ENCODE measurements around the gene NDUFAB1. TPM values are rescaled to one million over a fixed set of nuclear protein-coding genes. Genes with fewer than 3 reads are reported as not detected.

The NDUFAB1 gene
- 24.5 and 78.8 TPM in 2 replicates for total RNA-seq (ENCODE audit: low replicate concordance)

DNA sequence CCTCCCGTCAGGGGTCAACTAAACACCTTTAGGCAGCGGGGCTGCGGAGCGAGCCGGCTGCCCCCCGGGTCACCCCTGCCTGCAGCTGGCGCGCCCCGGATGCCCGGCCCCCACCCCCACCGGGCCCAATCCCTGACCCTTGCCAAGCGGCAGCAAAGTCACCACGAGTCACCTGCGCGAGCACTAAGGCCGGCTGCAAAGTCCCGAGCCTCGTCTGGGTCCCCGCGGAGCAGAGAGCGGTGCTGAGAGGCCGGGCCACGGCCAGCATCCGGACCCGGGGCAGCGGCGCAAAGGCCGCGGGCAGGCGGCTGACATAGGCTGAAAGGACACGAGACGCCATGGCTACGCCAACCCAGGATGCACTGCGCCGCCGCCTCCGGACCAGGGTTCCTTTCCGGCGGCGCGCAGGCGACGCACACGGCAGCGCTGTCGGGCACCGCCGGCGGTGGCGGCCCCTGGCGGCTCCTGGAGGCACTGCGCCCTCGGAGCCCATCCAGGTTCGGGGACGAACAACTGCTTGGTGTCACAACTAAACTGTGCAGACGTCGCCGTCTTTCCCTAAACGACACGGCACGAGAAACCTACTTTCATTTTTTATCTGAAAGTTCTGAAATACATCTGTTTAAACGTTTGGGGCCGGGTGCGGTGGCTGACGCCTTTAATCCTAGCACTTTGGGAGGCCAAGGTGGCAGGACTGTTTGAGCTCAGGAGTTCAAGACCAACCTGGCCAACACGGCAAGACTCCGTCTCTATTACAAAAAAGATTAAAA, at the start of gene NDUFAB1:
Gene NDUFAB1, minus strand, starts transcription at position 366 of the 770 bp plus-strand sequence. Its CDS starts 26 bp downstream, at position 340.

GRCh38 chr16:23640931-23641765, 45.0 kb upstream of the NDUFAB1 start, which contains the start of the genes DCTN5 and PALB2:
Gene DCTN5 (plus strand): TSS chr16:23641466. CDS start chr16:23641543, 77 bp downstream.
Gene PALB2 (minus strand): TSS chr16:23641310. CDS start chr16:23641157, 153 bp downstream.

GRCh38 chr16:23556881-23557778, 39.0 kb downstream of the NDUFAB1 start, which contains the start of the genes EARS2 and UBFD1:
Gene EARS2 (minus strand): TSS chr16:23557350. CDS start chr16:23557343, 7 bp downstream.
Gene UBFD1 (plus strand): TSS chr16:23557727. CDS start chr16:23557743, 16 bp downstream.

Other genes with a start within 250 kb of the NDUFAB1 start
- 13.8 and 16.8 TPM in 2 replicates for gene COG7, start 143.1 kb downstream of the NDUFAB1 start, total RNA-seq (ENCODE audit: low replicate concordance)
- gene GGA2, start 85.8 kb downstream of the NDUFAB1 start, total RNA-seq (ENCODE audit: low replicate concordance) = 18.8 and 19.3 TPM in 2 replicates
- 34.1 and 56.7 TPM in 2 replicates for gene EARS2, start 39.0 kb downstream of the NDUFAB1 start, total RNA-seq (ENCODE audit: low replicate concordance)
- gene UBFD1, start 38.6 kb downstream of the NDUFAB1 start, total RNA-seq (ENCODE audit: low replicate concordance) = 35.1 and 97.0 TPM in 2 replicates
- 3.6 and 5.0 TPM in 2 replicates for gene PALB2, start 45.0 kb upstream of the NDUFAB1 start, total RNA-seq (ENCODE audit: low replicate concordance)
- gene DCTN5, start 45.1 kb upstream of the NDUFAB1 start, total RNA-seq (ENCODE audit: low replicate concordance) = 51.1 and 128 TPM in 2 replicates
- gene PLK1, start 82.6 kb upstream of the NDUFAB1 start, total RNA-seq (ENCODE audit: low replicate concordance) = 1.3 and 7.0 TPM in 2 replicates
- 0.35 TPM in 1 of 2 replicates, not detected in the other for gene ERN2, start 116.9 kb upstream of the NDUFAB1 start, total RNA-seq (ENCODE audit: low replicate concordance)
- gene CHP2, start 158.7 kb upstream of the NDUFAB1 start, total RNA-seq (ENCODE audit: low replicate concordance) = not detected in 2 replicates
- 0.23 and 1.4 TPM in 2 replicates for gene PRKCB, start 239.7 kb upstream of the NDUFAB1 start, total RNA-seq (ENCODE audit: low replicate concordance)